Glutamatergic neuron (in vitro differentiated cells): ENCODE results near the gene TLR3. TPM values are rescaled to one million over a fixed set of nuclear protein-coding genes. Genes with fewer than 3 reads are reported as not detected.
A peak's percentile ranks its signal among the peaks of the same experiment; 100 is the strongest.
"Not testable (repeated sequence)": the region's sequence is repeated elsewhere in the genome, so short reads cannot be mapped to it uniquely, and the experiment has no call there.

Experiments used
- DNase-seq: peaks from one replicate; pipeline ENCODE4 v3.0.0; 2022
- H3K27ac Mint-ChIP-seq: one replicate; pipeline ENCODE4 v1.8.0; 2020; ENCODE audit warnings: mild to moderate bottlenecking, mixed read lengths, inconsistent platforms; ENCODE audit not compliant: unreplicated experiment
- H3K27me3 Mint-ChIP-seq: one replicate; pipeline ENCODE4 v1.8.0; 2020; ENCODE audit warnings: mild to moderate bottlenecking, moderate library complexity, mixed read lengths, inconsistent platforms; ENCODE audit not compliant: unreplicated experiment
- H3K36me3 Mint-ChIP-seq: one replicate; pipeline ENCODE4 v1.8.0; 2020; ENCODE audit warnings: mild to moderate bottlenecking, mixed read lengths, inconsistent platforms; ENCODE audit not compliant: unreplicated experiment
- H3K4me1 Mint-ChIP-seq: one replicate; pipeline ENCODE4 v1.8.0; 2020; ENCODE audit warnings: mild to moderate bottlenecking, low read depth, mixed read lengths, inconsistent platforms; ENCODE audit not compliant: unreplicated experiment
- H3K4me3 Mint-ChIP-seq: one replicate; pipeline ENCODE4 v1.8.0; 2020; ENCODE audit warnings: mild to moderate bottlenecking, mixed read lengths, inconsistent platforms; ENCODE audit not compliant: unreplicated experiment
- H3K9me3 Mint-ChIP-seq: one replicate; pipeline ENCODE4 v1.8.0; 2020; ENCODE audit warnings: mild to moderate bottlenecking, moderate library complexity, mixed read lengths, inconsistent platforms; ENCODE audit not compliant: unreplicated experiment
- CTCF ChIP-seq: fragments of 200-600 bp; sonication (generic); IDR thresholded peaks from one replicate; pipeline ENCODE4 v1.5.0; 2021; ENCODE audit not compliant: partially characterized antibody, unreplicated experiment
- total RNA-seq: library from RNA; stranded (reverse); fragmentation: NEBNext Ultra II Directional; extraction: Animal tissue kit (Norgen Biotek cat#: 25700); gene quantifications from one replicate; pipeline ENCODE4 v1.2.1, GENCODE V29; 2021; ENCODE audit not compliant: unreplicated experiment

TLR3 gene
- total RNA-seq, 1 donor from 2014 or later, result not detected

GRCh38 chr4:186036976-186037581, 31.9 kb upstream of the TLR3 start:
- peaks cover 18% of the 10 kb centered on the region for H3K36me3 Mint-ChIP-seq
- H3K27ac Mint-ChIP-seq, result no peak overlapping the region
- peaks cover 3% of the 10 kb centered on the region for H3K27me3 Mint-ChIP-seq
- H3K4me3 Mint-ChIP-seq, result no peak overlapping the region
- peaks cover 14% of the 10 kb centered on the region for H3K9me3 Mint-ChIP-seq
- H3K4me1 Mint-ChIP-seq, result peaks cover 3% of the 10 kb centered on the region
- no peak for DNase-seq
- no peak for TF ChIP-seq CTCF

GRCh38 chr4:186037692-186038658, 31.0 kb upstream of the TLR3 start:
- Mint-ChIP-seq H3K9me3 (peaks cover 14% of the 10 kb centered on the region), H3K27ac (no peak overlapping the region), H3K4me3 (no peak overlapping the region), H3K36me3 (peaks cover 15% of the 10 kb centered on the region), H3K27me3 (peaks cover 3% of the 10 kb centered on the region), H3K4me1 (no peaks in the 10 kb centered on the region)
- TF ChIP-seq CTCF, result peak; percentile 88
- DNase-seq, result no peak

GRCh38 chr4:186039697-186040096, 29.3 kb upstream of the TLR3 start:
- Mint-ChIP-seq H3K27ac (no peak overlapping the region), H3K27me3 (peaks cover 3% of the 10 kb centered on the region), H3K4me1 (no peaks in the 10 kb centered on the region), H3K9me3 (peaks cover 8% of the 10 kb centered on the region), H3K4me3 (no peak overlapping the region), H3K36me3 (peaks cover 12% of the 10 kb centered on the region)
- DNase-seq, result no peak
- no peak for TF ChIP-seq CTCF

GRCh38 chr4:186040316-186040715, 28.6 kb upstream of the TLR3 start:
- no peak for TF ChIP-seq CTCF
- H3K9me3 Mint-ChIP-seq, result peaks cover 4% of the 10 kb centered on the region

GRCh38 chr4:186047501-186047900, 21.5 kb upstream of the TLR3 start:
- H3K36me3 Mint-ChIP-seq, H3K4me3 Mint-ChIP-seq, H3K9me3 Mint-ChIP-seq: not testable (repeated sequence)

More at GRCh38 chr4:186040316-186040715, 28.6 kb upstream of the TLR3 start:
- peaks cover 3% of the 10 kb centered on the region for H3K27me3 Mint-ChIP-seq
- H3K27ac Mint-ChIP-seq, result no peak overlapping the region
- no peak overlapping the region for H3K4me3 Mint-ChIP-seq
- peaks cover 8% of the 10 kb centered on the region for H3K36me3 Mint-ChIP-seq
- no peaks in the 10 kb centered on the region for H3K4me1 Mint-ChIP-seq
- no peak for DNase-seq

GRCh38 chr4:186050135-186050534, 18.8 kb upstream of the TLR3 start:
- not testable (repeated sequence) for H3K9me3 Mint-ChIP-seq, H3K4me1 Mint-ChIP-seq, DNase-seq, H3K27me3 Mint-ChIP-seq, H3K36me3 Mint-ChIP-seq, H3K4me3 Mint-ChIP-seq, H3K27ac Mint-ChIP-seq

More at GRCh38 chr4:186047501-186047900, 21.5 kb upstream of the TLR3 start:
- H3K27me3 Mint-ChIP-seq, H3K4me1 Mint-ChIP-seq, H3K27ac Mint-ChIP-seq, DNase-seq: not testable (repeated sequence)
